GM19099 (cell line): ENCODE measurements around the gene SGMS2.

Experiments used
- POLR2A ChIP-seq: IDR thresholded peaks from 3 replicates; pipeline ENCODE4 v1.6.1; 2011; ENCODE audit warnings: low read depth; ENCODE audit not compliant: insufficient read length; ENCODE audit errors: extremely low read depth

Gene SGMS2

DNA sequence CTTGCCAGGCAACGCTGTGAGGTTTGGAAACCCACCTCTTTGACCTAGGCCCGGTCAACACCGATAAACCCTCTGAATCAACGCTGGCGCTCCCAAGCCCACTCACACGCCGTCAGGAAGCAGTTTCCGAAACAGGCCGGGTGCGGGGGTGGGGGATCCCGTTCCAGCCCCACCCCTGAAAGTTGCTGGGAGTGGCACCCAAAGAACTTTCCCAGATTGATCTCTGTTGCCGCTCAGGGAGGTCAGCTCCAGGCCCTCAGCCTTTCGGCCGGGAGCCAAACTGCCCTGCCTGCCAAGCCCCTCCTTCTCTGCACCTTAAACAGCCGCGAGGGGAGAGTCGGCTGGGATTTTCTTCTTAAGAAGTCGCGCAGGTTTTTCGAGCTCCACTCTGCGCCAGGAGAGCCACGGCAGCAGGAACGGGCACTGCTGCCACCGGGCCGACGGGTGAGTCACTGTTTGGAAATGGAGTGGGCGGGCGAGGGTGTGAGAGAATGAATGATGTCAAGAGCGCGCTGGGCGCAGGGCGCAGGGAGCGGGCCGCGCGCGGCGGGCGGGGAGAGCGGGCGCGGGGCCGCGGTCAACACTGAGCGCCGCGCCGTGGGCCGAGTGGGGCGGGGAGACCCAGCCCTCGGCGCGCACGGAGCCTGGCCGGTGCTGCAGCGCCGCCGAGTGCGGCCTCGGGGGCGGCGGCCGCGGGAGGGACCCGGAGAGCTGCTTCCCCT, at the start of gene SGMS2:
TSS of gene SGMS2 (plus strand) at position 583 of the 722 bp plus-strand sequence. CDS start 70,622 bp downstream, outside the sequence.
- TF ChIP-seq POLR2A, result peak; percentile 31

DNA sequence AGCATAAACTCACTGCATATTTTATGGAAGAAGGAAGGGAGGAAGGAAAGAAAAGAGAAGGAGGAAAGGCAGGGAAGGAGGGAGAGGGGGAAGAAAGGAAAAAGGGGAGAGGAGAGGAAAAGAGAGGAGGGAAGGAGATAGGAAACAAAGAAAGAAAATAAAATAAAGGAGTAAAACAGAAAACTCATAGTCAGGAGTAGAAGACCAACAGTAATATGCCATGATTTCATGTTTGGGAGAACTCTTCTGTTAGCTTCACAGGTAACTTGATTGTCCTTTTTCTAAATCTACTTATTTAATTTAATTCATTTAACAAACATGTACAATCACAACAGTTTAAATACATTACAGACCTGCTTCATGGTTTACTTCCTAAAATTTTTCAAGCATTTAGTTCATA, 46.8 kb upstream of the SGMS2 start:
- no peak for TF ChIP-seq POLR2A

DNA sequence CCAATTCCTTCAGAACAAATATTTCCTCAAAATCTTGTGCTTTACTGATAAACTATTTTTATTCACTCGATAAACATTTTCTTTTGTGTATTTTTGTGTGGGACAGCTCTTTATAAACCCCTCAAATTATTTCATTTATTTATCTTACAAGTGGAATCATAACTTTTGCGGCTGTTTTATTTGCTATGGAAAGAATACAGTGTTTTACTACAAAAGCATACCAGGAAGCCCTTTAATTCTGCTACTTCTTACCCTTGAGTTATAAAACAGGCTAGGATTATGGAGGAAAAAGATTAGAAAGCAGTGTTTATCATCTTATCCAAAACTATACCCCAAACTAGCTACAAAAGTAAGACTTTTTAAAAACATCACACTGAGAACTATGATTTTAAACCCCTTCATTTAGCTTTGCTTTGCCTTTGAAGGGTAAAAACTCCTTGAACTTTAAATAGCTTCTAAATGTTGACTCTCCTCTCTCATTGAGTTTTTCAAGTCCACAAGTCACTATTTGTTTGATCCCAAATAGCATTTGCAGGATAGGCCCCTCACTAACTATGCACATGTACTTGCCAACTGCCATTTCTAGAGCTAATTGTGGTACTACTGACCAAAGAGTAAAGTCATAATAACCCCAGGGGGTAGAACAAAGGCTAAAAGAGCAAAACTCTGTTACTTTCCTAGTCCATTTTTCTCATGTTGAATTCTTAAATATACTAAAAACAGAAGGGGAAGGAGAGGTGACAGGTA, 45.8 kb upstream of the SGMS2 start:
- TF ChIP-seq POLR2A, result no peak

DNA sequence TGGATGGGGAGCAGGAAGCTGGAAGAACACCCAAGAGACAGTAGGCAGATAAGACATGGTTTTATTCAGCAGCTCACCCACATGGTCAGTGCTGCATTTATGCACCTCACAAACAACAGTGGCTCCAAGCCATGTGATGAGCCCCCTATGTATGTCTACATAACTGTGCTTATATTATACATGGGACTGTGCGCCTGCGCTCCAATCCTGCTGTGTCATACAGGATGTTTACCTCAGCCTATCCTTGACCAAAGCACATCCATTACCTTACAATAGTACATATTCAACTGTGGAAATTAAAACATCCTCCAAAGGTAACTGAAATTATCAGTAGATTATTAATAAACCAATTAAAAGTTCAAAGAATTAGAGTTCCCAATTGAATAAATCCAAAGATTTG, 44.1 kb upstream of the SGMS2 start:
- TF ChIP-seq POLR2A, result no peak

DNA sequence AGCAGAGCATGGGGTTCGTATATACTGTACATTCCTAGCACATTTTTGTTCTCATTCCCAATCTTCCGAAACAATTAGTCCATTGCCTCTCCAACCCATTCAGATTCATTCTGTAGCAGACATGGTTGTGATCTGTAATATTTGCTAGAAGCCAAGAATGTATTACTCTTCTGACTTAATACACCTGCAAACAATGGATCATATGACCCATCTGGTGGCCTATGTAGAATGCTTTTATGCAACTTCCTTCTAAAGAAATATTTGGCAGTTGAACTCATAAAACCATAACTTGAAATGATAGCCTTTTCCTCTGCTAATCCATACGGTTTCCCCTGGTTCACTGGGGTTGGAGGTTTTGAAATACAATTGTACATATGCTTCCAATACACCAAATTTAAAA, 32.8 kb upstream of the SGMS2 start:
- TF ChIP-seq POLR2A, result no peak

DNA sequence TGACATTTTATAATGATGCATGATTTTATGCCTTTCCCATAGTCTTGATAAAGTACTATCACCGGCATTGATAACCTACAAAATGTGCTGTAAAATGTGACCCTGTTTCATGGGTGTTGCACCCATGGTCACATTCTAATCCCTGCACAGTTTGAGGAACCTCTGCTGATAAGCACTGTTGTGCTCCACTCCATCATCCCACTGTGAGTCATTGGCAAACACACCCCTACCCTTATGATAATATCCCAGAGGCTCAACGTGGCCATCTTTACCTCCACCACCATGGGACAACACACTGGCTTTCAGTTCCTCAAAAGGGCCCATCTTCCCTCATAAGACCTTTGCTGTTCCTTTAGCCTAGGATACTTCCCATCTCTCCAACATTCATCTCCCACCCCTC, 32.0 kb upstream of the SGMS2 start:
- no peak for TF ChIP-seq POLR2A

DNA sequence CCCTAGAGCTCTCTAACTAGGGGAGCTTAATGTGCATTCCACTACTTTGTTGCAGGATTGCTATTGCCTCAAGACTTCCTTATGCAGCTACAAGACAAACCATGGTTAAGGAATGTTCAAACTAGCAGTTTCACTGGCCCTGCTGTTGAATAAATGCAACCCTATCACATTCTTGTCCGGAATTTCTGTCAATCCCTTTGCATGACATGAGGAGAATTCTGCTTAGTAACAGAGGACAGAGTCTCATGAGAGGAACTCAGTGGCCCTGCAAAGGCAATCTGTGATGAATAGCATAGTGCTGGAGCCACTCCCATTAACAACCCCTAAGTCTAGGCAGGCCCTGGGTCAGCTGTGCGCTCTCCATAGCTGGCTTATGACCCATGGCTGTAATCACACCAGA, 30.7 kb upstream of the SGMS2 start:
- TF ChIP-seq POLR2A, result no peak

DNA sequence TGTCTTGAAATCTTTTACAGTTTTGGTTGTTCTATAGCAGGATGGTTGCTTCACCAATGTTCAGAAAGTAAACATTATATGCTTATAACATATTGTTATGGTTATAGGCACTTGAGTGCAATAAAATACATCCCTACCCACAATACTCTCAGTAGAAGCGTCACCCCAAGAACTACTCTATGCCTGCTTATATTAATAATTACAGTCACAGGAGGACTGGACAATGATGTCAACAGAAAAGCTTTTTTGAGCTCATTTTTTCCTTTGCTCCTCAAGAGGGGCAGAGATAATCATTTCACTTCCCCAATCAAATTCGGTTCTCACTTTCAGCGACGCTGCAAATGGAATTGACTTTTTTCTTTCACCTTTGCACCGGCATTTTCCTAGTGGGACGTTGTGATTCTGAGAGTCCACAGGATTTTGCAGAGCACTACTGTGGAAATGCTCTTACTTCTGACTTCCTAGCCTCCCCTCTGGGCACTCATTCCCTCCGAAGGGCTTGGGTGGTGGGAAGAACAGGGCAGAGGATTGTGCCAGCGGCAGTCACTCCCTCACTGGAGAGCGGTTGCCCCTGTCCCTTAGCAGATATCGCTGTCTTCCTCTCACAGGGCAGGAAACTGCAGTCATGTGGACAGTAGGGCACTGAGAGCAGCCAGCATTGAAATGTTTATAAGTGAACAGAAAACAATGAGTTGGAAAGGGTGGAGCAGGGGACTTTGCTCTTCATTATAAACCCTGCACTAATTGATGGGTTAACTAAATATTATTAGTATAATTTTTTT, 24.9 kb upstream of the SGMS2 start:
- no peak for TF ChIP-seq POLR2A

DNA sequence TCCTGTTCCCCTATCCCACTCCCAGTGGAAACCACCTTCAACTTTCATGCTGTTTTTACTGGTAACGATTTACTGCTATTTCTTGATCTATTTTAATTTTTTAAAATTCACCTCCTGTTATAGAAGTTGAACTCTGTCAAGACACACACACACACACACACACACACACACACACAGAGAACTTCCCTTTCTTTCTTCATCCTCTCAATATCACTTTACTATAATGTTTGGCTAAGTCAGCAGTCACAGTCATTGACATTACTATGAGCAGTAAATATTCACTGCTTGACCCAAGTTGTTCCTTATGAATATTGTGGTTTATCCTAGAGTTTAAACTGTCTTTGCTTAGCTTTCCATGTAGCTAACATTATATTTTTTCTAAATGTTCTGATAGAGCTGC, 24.0 kb upstream of the SGMS2 start:
- no peak for TF ChIP-seq POLR2A

DNA sequence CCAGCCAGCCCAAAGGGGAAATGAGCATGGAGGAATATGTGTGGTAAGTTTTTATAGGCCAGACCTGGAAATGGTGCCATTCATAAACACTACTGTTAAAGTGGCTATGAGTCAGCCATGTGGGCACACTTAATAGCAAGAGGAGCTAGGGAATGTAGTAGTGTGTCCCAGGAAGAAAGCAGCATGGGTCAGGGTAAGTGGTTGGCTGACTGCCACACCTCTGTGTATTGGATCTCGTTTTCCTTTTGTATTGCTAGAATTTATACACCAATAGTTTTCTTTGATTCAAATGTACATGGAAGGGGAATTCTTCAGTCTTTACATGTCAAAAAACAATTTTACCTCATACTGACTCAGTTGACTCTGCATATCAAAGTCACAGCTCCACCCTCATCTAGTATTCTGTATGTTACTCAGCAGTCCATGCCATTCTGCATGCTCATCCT, 22.9 kb upstream of the SGMS2 start:
- TF ChIP-seq POLR2A, result no peak

DNA sequence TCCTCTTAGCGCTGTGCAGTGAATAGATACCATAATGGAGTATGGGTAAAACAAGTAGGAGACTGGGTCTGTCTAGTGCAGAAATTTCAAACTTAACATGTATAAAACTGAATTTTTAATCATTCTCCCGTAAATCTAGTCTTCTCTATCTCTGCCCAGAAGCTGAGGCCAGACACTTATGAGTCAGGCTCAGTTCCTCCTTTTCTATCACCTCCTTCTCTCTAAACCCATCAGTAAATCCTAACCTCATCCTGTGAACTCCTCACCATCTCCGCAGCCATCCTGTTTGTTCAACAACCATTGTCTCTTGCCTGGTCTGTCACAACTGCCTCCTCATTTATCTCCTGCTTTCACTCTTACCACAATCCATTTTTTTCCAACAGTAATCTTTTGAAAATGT, 19.8 kb upstream of the SGMS2 start:
- no peak for TF ChIP-seq POLR2A

DNA sequence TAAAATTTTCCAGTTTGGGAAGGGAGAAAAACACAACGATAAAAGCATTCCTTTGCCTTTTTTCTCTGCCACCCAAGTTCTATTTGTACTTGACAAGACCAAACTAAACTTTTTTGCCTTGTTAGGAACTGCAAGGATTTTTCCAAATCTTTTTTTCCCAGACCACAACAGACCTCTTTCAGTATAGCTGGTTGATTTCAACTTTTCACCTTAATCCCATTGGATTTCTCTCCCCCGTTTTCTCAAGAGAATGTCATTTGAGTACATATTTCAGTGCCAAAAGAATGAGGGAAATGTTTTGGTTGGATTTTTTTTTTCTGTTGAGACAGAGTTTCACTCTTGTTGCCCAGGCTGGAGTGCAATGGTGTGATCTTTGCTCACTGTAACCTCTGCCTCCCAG, 18.5 kb upstream of the SGMS2 start:
- TF ChIP-seq POLR2A, result no peak

DNA sequence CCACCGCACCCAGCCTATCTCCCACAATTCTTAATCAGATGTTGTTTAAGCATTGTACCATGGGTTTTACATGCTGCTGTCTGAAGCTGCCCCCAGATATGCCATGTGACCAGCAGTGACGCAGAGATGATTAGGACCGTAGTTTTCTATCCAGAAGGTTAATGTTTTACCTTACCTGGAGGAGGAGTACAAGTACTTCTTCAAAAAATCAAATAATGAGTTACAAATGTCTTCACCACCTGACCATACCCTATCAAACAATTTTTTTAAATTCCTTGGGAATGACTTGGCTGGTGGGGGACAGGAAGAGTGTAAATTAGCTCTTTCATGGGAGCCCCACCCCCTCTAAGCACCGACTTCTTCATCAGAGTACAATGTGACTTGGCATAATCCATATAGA, 16.2 kb upstream of the SGMS2 start:
- TF ChIP-seq POLR2A, result no peak

DNA sequence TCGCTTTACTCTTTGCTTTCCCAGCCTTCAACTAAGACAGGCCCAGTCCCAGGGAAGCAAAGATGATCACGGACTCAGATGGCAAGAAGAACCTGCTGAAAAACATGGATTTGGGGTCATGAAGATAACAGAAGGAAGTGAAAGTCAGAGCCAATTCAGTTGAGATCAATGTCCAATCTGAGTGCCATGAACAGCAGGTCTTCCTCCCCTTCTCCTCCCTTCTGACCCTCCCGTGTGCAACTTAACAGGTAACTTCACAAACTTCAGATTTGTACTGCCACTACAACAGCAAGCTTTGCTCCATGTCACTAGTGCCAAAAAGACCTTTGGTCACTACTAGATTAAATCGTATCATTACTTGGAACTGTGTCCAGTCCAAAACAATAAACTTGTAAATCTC, 15.5 kb upstream of the SGMS2 start:
- no peak for TF ChIP-seq POLR2A

DNA sequence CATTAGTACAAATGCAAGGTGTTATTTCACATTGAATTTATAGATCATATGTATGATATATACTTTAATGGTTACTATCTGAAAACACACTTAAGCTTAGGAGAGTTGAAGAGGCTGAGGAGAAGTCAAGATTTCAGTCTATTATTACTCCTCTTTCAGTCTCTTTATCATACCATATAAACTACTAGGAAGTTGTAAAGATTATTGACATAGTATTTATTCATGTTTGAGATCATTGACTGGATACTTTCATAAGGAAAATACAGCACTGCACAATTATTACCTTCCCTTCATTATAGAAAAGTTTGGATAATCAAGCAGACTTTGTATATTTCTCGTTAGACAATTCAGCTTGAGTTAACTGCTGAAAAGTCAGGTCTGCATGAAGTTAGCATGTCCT, 10.0 kb upstream of the SGMS2 start:
- TF ChIP-seq POLR2A, result no peak

DNA sequence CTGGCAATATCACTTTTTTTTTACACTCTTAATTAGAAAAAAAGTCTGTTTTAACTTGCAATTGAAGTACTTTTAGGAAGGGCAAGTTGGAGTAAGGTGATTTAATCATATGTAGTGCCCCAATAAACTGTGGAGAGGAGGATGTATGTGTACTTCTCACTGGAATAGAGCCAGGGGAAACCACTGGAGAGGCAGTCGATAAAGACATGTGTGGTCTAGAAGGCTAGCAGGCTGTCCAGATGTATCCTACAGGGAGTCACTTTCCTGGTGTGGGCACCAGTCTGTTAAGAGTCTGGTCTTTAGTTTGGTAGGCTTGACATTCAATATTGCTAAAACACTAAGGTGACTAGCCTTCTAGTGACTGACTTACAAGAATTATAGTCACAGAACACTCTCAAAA, 9.6 kb upstream of the SGMS2 start:
- TF ChIP-seq POLR2A, result no peak
